ENCODE results near the gene PRLR. TPM values are rescaled to one million over a fixed set of nuclear protein-coding genes. Genes with fewer than 3 reads are reported as not detected.

The PRLR gene
- total and polyA plus RNA-seq, 10 of the 15 experiments (the other 5 are each of a cell fraction or from before 2014, with no cell fraction given) = 0.03 to 8.1 (median 0.20) TPM

DNA sequence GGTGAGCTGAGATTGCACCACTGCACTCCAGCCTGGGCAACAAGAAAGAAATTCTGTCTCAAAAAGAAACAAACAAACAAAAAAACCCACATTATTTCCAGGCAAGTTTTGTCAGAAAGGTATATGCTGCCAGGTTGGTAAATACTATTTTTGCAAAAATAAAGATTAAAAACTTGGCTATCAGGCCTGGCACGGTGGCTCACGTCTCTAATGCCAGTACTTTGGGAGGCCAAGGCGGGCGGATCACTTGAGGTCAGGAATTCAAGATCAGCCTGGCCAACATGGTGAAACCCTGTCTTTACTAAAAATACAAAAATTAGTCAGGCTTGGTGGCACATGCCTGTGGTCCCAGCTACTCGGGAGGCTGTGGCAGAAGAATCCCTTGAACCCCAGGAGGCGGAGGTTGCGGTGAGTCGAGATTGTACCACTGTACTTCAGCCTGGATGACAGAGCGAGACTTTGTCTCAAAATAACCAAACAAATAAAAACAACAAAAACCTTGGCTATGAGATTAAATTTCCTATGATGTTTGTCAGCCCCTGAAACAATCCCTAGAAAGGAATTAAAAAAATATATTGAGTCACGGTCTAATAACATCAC lies 205.3 kb downstream of the PRLR start:
- in situ Hi-C loops (cut with MboI) = no loop called here

DNA sequence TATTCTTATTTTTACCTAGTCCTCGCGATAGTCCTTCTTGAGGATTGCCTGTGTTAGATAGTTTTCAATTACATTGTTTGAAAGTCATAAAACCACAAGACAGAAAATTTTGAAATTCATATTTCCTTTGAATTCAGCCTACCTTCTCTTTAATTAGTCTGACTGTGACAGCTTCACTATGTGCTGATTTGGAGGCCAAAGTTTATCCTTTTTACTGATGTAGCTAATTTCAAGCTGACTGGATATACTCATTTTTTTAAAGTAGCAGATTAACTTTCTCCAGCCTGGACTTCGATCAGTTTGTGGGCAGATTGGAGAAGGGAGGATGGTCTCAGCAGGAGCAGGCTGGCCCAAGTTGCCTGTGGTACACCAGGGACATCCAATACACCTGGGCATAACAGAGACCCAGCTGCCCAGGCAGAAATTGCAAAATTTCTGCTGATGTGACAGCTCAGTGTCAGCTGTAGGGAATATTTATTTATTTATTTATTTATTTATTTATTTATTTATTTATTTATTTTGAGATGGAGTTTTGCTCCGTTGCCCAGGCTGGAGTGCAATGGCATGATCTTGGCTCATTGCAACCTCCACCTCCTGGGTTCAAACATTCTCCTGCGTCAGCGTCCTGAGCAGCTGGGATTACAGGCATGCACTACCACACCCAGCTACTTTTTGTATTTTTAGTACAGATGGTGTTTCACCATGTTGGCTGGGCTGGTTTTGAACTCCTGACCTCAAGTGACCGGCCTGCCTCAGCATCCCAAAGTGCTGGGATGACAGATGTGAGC lies 206.7 kb downstream of the PRLR start:
- 46% methylated on average over 7 of the region's 7 CpGs for WGBS (ENCODE audit: insufficient coverage, insufficient replicate concordance, low lambda C conversion rate, missing lambda C conversion rate)
- Histone ChIP-seq H4K20me1 (ENCODE audit: control insufficient read depth, insufficient read depth) (no peaks in the 10 kb centered on the region), H3K9ac (ENCODE audit: control insufficient read depth, insufficient read depth, low read length) (no peak overlapping the region), H3K9me3 (replicated peaks; ENCODE audit: control insufficient read depth, insufficient read depth, low read length) (no peaks in the 10 kb centered on the region), H3K79me2 (ENCODE audit: control insufficient read depth, insufficient read depth, low read length) (no peaks in the 10 kb centered on the region), H2AFZ (ENCODE audit: control insufficient read depth, low read depth, low read length) (no peak overlapping the region), H3K27me3 (replicated peaks in 1 of 2; ENCODE audit: control insufficient read depth in 2 of 2, insufficient read depth in 2 of 2, low read length in 1 of 2) (peaks cover 0 to under 1% of the 10 kb centered on the region in 2 experiments; a peak in 1 of 4 replicates), H3K36me3 (ENCODE audit: control insufficient read depth in 2 of 2, insufficient read depth in 2 of 2, low read length in 1 of 2) (no peaks in the 10 kb centered on the region), H3K4me1 (ENCODE audit: control insufficient read depth, insufficient read depth, low read length) (no peaks in the 10 kb centered on the region), H3K4me3 (no peak overlapping the region), H3K4me2 (ENCODE audit: control insufficient read depth, insufficient read depth) (no peak overlapping the region), H3K27ac (ENCODE audit: control insufficient read depth, insufficient read depth) (no peak overlapping the region)
- ChIA-PET SMC1A (ENCODE audit: uncharacterized antibody, unreplicated experiment) (no interaction called here), RAD21 (ENCODE audit: unreplicated experiment) (interaction anchor here (0.6 kb wide), 1 partner anchor 407 kb away, joined by 3 read pairs; no protein-coding TSS in a partner anchor), CTCF (interaction anchor here (0.8 to 1.3 kb wide), 2 partner anchors 11 to 22 kb away, joined by 3 read pairs; no protein-coding TSS in a partner anchor), POLR2A (no interaction called here)
- DNase-seq (ENCODE audit: low read depth, low spot score) (no peak), FAIRE-seq (no peak), ATAC-seq (no peak)
- TF ChIP-seq STAT1 (conservative IDR thresholded peaks at IDR 0.05) = no peak
- no TSS peak for BruUV-seq (replicated peaks)
- intact Hi-C loops (cut with micrococcal nuclease; ENCODE audit: unreplicated experiment) (no loop called here), in situ Hi-C loops (cut with MboI) (no loop called here)

More for the DNA sequence above, 205.3 kb downstream of the PRLR start:
- FAIRE-seq = no peak
- H4K20me1 ChIP-seq (ENCODE audit: control insufficient read depth, insufficient read depth) = no peaks in the 10 kb centered on the region
- BruUV-seq (replicated peaks) = no TSS peak
- peaks cover 0 to 2% of the 10 kb centered on the region in 2 experiments; a peak in 1 of 4 replicates for H3K27me3 ChIP-seq (replicated peaks in 1 of 2; ENCODE audit: control insufficient read depth in 2 of 2, insufficient read depth in 2 of 2, low read length in 1 of 2)
- no peak overlapping the region for H3K4me2 ChIP-seq (ENCODE audit: control insufficient read depth, insufficient read depth)
- no peaks in the 10 kb centered on the region for H3K79me2 ChIP-seq (ENCODE audit: control insufficient read depth, insufficient read depth, low read length)
- H2AFZ ChIP-seq (ENCODE audit: control insufficient read depth, low read depth, low read length) = no peak overlapping the region
- TF ChIP-seq STAT3 (IDR thresholded peaks at IDR 0.05; ENCODE audit: low read depth, low read length) (no peak), LARP7 (IDR thresholded peaks at IDR 0.05) (no peak), KDM1A (IDR thresholded peaks at IDR 0.05; ENCODE audit: borderline replicate concordance) (no peak), TARDBP (IDR thresholded peaks at IDR 0.05; ENCODE audit: borderline replicate concordance) (no peak)
- no peaks in the 10 kb centered on the region for H3K36me3 ChIP-seq (ENCODE audit: control insufficient read depth in 2 of 2, insufficient read depth in 2 of 2, low read length in 1 of 2)
- ATAC-seq = no peak
- ChIA-PET CTCF (interaction anchor here (0.6 to 1.3 kb wide), 3 partner anchors 10 to 608 kb away, joined by 3 read pairs; no protein-coding TSS in a partner anchor), SMC1A (ENCODE audit: uncharacterized antibody, unreplicated experiment) (no interaction called here), RAD21 (ENCODE audit: unreplicated experiment) (no interaction called here), POLR2A (no interaction called here)
- no peaks in the 10 kb centered on the region for H3K4me1 ChIP-seq (ENCODE audit: control insufficient read depth, insufficient read depth, low read length)
- no peak overlapping the region for H3K4me3 ChIP-seq
- H3K9me3 ChIP-seq (replicated peaks; ENCODE audit: control insufficient read depth, insufficient read depth, low read length) = no peaks in the 10 kb centered on the region
- no peak for DNase-seq (ENCODE audit: low read depth, low spot score)
- intact Hi-C loops (cut with micrococcal nuclease; ENCODE audit: unreplicated experiment) = no loop called here
- H3K9ac ChIP-seq (ENCODE audit: control insufficient read depth, insufficient read depth, low read length) = no peak overlapping the region
- WGBS (ENCODE audit: insufficient coverage, insufficient replicate concordance, low lambda C conversion rate, missing lambda C conversion rate) = 67% methylated on average over 10 of the region's 10 CpGs
- no peak overlapping the region for H3K27ac ChIP-seq (ENCODE audit: control insufficient read depth, insufficient read depth)
